HCT116 (cell line): Measurements from ENCODE around the gene FAM83F. TPM values are rescaled to one million over a fixed set of nuclear protein-coding genes. Genes with fewer than 3 reads are reported as not detected.

Experiments
- ATAC-seq: fragments of 200-7000 bp; cut with Tn5 transposase; 2 replicates; pipeline ENCODE4 v1.9.1; 2020; ENCODE audit warnings: mild to moderate bottlenecking, moderate library complexity
- BruUV-seq: library from RNA; stranded (reverse); fragments of 400-500 nt; replicated peaks from 2 replicates; lab custom pipeline; 2021; lab: Mats Ljungman, UMichigan
- CTCF ChIA-PET: fragments of 300-600 bp; sonication (Branson Sonifier 250); formaldehyde crosslinking; loops from one replicate; lab custom pipeline; 2021; ENCODE audit warnings: antibody characterized with exemption; lab: Charles Lee
- POLR2A ChIA-PET: fragments of 300-600, 350-600 bp; sonication (Branson Sonifier 250); formaldehyde crosslinking; loops from one replicate; lab custom pipeline; 2021; ENCODE audit warnings: antibody characterized with exemption; lab: Charles Lee
- RAD21 ChIA-PET, 2 experiments: fragments of 300-600 bp; sonication (Branson Sonifier 250); formaldehyde crosslinking; loops; one replicate each; lab custom pipeline; 2023; ENCODE audit warnings: low total read pairs in 2 of 2; ENCODE audit not compliant: uncharacterized antibody in 2 of 2, unreplicated experiment in 2 of 2, low non-redundant PET in 1 of 2; lab: Charles Lee
- DNase-seq: peaks from one replicate; pipeline ENCODE4 v3.0.0-alpha.2; 2010; ENCODE audit warnings: low read depth, low spot score
- H2AFZ ChIP-seq: fragments of 200-600 bp; shearing (Covaris generic), sonication (generic); 2 replicates; pipeline ENCODE4 v1.6.1; 2017; ENCODE audit warnings: low read depth, mixed run types, mixed read lengths, antibody characterized with exemption, low read length; ENCODE audit not compliant: poor library complexity, severe bottlenecking
- H3K27ac ChIP-seq: 2 replicates; pipeline ENCODE4 v1.5.1; 2012; ENCODE audit warnings: low read depth, low read length
- H3K27me3 ChIP-seq: fragments of 200-600 bp; sonication (generic); 2 replicates; pipeline ENCODE4 v1.6.1; 2016; ENCODE audit warnings: mixed run types, low read length, mixed read lengths; ENCODE audit not compliant: insufficient read depth
- H3K36me3 ChIP-seq, 2 experiments: fragments of 200-500 bp in 1 of 2; fragments of 200-600 bp in 1 of 2; sonication (Bioruptor generic) in 1 of 2; sonication (generic) in 1 of 2; 2 replicates each; pipeline versions ENCODE4 v1.5.1 to v1.6.1; 2014 to 2016; ENCODE audit warnings: low read length in 2 of 2, inconsistent platforms in 1 of 2, mixed read lengths in 1 of 2, mixed run types in 1 of 2; ENCODE audit not compliant: insufficient read depth in 2 of 2, control insufficient read depth in 1 of 2
- H3K4me1 ChIP-seq, 2 experiments: fragments of 200-600 bp in 1 of 2; sonication (generic) in 1 of 2; 2 replicates each; pipeline versions ENCODE4 v1.5.1 to v1.6.1; 2012 to 2017; ENCODE audit warnings: low read length in 2 of 2, inconsistent platforms in 1 of 2, mild to moderate bottlenecking in 1 of 2, mixed read lengths in 1 of 2, mixed run types in 1 of 2, moderate library complexity in 1 of 2; ENCODE audit not compliant: insufficient read depth in 2 of 2, control insufficient read depth in 1 of 2
- H3K4me2 ChIP-seq: fragments of 200-600 bp; sonication (generic); 2 replicates; pipeline ENCODE4 v1.6.1; 2017; ENCODE audit warnings: mixed run types, low read length, mixed read lengths
- H3K4me3 ChIP-seq, 2 experiments: fragments of 200-600 bp in 1 of 2; sonication (generic) in 1 of 2; replicated peaks in 1 of 2; 2 replicates each; pipeline ENCODE4 v1.5.1; 2011 to 2016; ENCODE audit warnings: low read length in 2 of 2, control low read depth in 1 of 2, low read depth in 1 of 2, mild to moderate bottlenecking in 1 of 2, mixed read lengths in 1 of 2, mixed run types in 1 of 2
- H3K79me2 ChIP-seq: fragments of 200-600 bp; sonication (generic); 2 replicates; pipeline ENCODE4 v1.6.1; 2017; ENCODE audit warnings: mild to moderate bottlenecking, mixed run types, low read length, moderate library complexity, mixed read lengths; ENCODE audit not compliant: insufficient read depth
- H3K9ac ChIP-seq: fragments of 200-600 bp; sonication (generic); 2 replicates; pipeline ENCODE4 v1.6.1; 2016; ENCODE audit warnings: low read length, mixed read lengths
- H3K9me2 ChIP-seq: fragments of 200-600 bp; sonication (generic), shearing (Covaris generic); 2 replicates; pipeline ENCODE4 v1.6.1; 2017; ENCODE audit warnings: mixed run types, mild to moderate bottlenecking, moderate library complexity; ENCODE audit not compliant: insufficient read depth
- H3K9me3 ChIP-seq, 2 experiments: fragments of 200-500 bp in 1 of 2; fragments of 200-600 bp in 1 of 2; sonication (Bioruptor generic) in 1 of 2; sonication (generic) in 1 of 2; 2 replicates each; pipeline ENCODE4 v1.6.1; 2014 to 2017; ENCODE audit warnings: low read length in 2 of 2, mixed read lengths in 2 of 2, inconsistent platforms in 1 of 2, low read depth in 1 of 2, mild to moderate bottlenecking in 1 of 2, mixed run types in 1 of 2, moderate library complexity in 1 of 2; ENCODE audit not compliant: control insufficient read depth in 1 of 2, insufficient read depth in 1 of 2
- H4K20me1 ChIP-seq: fragments of 200-600 bp; sonication (generic), shearing (Covaris generic); 2 replicates; pipeline ENCODE4 v1.6.1; 2017; ENCODE audit warnings: mixed run types, mild to moderate bottlenecking, moderate library complexity; ENCODE audit not compliant: insufficient read depth
- ATF3 ChIP-seq: IDR thresholded peaks from 2 replicates; pipeline ENCODE4 v1.6.1; 2012
- CBX3 ChIP-seq: IDR thresholded peaks from 2 replicates; pipeline ENCODE4 v1.6.1; 2012; ENCODE audit warnings: low read depth
- CTCF ChIP-seq, 3 experiments: fragments of 200-600 bp in 1 of 3; sonication (generic) in 1 of 3; IDR thresholded peaks in 2 of 3; conservative IDR thresholded peaks in 1 of 3; 2 replicates each; pipeline ENCODE4 v1.5.1; 2012 to 2017; ENCODE audit warnings: low read depth in 2 of 3, low read length in 2 of 3, antibody characterized with exemption in 1 of 3, borderline replicate concordance in 1 of 3, control low read depth in 1 of 3, mild to moderate bottlenecking in 1 of 3, mixed read lengths in 1 of 3, mixed run types in 1 of 3, moderate library complexity in 1 of 3; ENCODE audit not compliant: insufficient read depth in 1 of 3
- EGR1 ChIP-seq: IDR thresholded peaks from 2 replicates; pipeline ENCODE4 v1.6.1; 2012; ENCODE audit warnings: low read depth
- ELF1 ChIP-seq: IDR thresholded peaks from 2 replicates; pipeline ENCODE4 v1.6.1; 2012; ENCODE audit warnings: low read depth, borderline replicate concordance
- EZH2 ChIP-seq: fragments of 200-600 bp; sonication (generic); IDR thresholded peaks from 2 replicates; pipeline ENCODE4 v1.6.1; 2017; ENCODE audit warnings: antibody characterized with exemption, mixed run types
- EZH2phosphoT487 ChIP-seq: fragments of 200-600 bp; IDR thresholded peaks from 2 replicates; pipeline ENCODE4 v1.6.1; 2018; ENCODE audit warnings: antibody characterized with exemption, borderline replicate concordance
- FOSL1 ChIP-seq: IDR thresholded peaks from 2 replicates; pipeline ENCODE4 v1.6.1; 2012; ENCODE audit warnings: low read depth
- POLR2A ChIP-seq: IDR thresholded peaks from 2 replicates; pipeline ENCODE4 v1.7.0; 2011; ENCODE audit warnings: borderline replicate concordance; ENCODE audit not compliant: insufficient read depth, insufficient read length; ENCODE audit errors: extremely low read depth
- POLR2AphosphoS5 ChIP-seq: IDR thresholded peaks from 2 replicates; pipeline ENCODE4 v1.6.1; 2011; ENCODE audit warnings: mild to moderate bottlenecking, low read depth, low read length, moderate library complexity
- RAD21 ChIP-seq: IDR thresholded peaks from 2 replicates; pipeline ENCODE4 v1.6.1; 2012; ENCODE audit warnings: low read depth, mild to moderate bottlenecking
- REST ChIP-seq: IDR thresholded peaks from 2 replicates; pipeline ENCODE4 v1.6.1; 2012; ENCODE audit warnings: low read depth
- SIN3A ChIP-seq: IDR thresholded peaks from 2 replicates; pipeline ENCODE4 v1.6.1; 2012; ENCODE audit warnings: low read depth
- SP1 ChIP-seq: IDR thresholded peaks from 2 replicates; pipeline ENCODE4 v1.6.1; 2012; ENCODE audit warnings: low read depth
- SRF ChIP-seq: IDR thresholded peaks from 2 replicates; pipeline ENCODE4 v1.6.1; 2012; ENCODE audit warnings: low read depth
- TCF7L2 ChIP-seq: IDR thresholded peaks from 2 replicates; pipeline ENCODE4 v1.7.0; 2011; ENCODE audit warnings: borderline replicate concordance, inconsistent platforms; ENCODE audit not compliant: insufficient read depth, insufficient read length; ENCODE audit errors: extremely low read depth
- ZFX ChIP-seq: fragments of 450-650 bp; IDR thresholded peaks from 2 replicates; pipeline ENCODE4 v1.6.1; 2017
- ZNF274 ChIP-seq: fragments of 200-500 bp; sonication (Bioruptor generic); IDR thresholded peaks from 2 replicates; pipeline ENCODE4 v1.6.1; 2014; ENCODE audit warnings: mild to moderate bottlenecking, low read depth, low read length, inconsistent platforms
- intact Hi-C: fragments of 100-400 bp; cut with micrococcal nuclease; formaldehyde crosslinking; loops from 2 replicates; pipeline ENCODE4 v1.10.0; 2022
- total RNA-seq: library from RNA; stranded (reverse); gene quantifications from one replicate; pipeline ENCODE4 v1.2.1, GENCODE V29; 2021; ENCODE audit not compliant: unreplicated experiment
- TF ChIP-seq, protein P1 (sequence below): IDR thresholded peaks from 2 replicates; pipeline ENCODE4 v1.6.1; 2012

The FAM83F gene
- total RNA-seq, 1 experiment from 2014 or later, result 24.5 TPM

- H3K36me3 ChIP-seq, result no peaks in the 10 kb centered on the region
- DNase-seq, result no peak
- TF ChIP-seq EGR1 (no peak), CBX3 (no peak), EZH2phosphoT487 (no peak), POLR2AphosphoS5 (no peak), POLR2A (no peak), CTCF (IDR thresholded peaks at IDR 0.05 in 2 of 3, conservative IDR thresholded peaks at IDR 0.05 in 1 of 3; ENCODE audit: borderline replicate concordance in 1 of 3, insufficient read depth in 1 of 3, low read depth in 2 of 3, low read length in 2 of 3) (no peak), ZFX (no peak), SRF (no peak), ELF1 (no peak), ATF3 (no peak), FOSL1 (no peak), REST (no peak), EZH2 (no peak), ZNF274 (no peak), SP1 (no peak), SIN3A (no peak), RAD21 (no peak), TCF7L2 (no peak)
- TF ChIP-seq, protein P1, sequence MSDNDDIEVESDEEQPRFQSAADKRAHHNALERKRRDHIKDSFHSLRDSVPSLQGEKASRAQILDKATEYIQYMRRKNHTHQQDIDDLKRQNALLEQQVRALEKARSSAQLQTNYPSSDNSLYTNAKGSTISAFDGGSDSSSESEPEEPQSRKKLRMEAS, result no peak
- TF ChIP-seq, all 23 proteins: peak for 0
- no peaks in the 10 kb centered on the region for H3K9me3 ChIP-seq
- no peak overlapping the region for H3K4me3 ChIP-seq
- no peaks in the 10 kb centered on the region for H3K9me2 ChIP-seq
- H3K27me3 ChIP-seq, result no peaks in the 10 kb centered on the region
- H3K79me2 ChIP-seq, result no peaks in the 10 kb centered on the region
- no TSS peak for BruUV-seq
- no peaks in the 10 kb centered on the region for H4K20me1 ChIP-seq
- ChIA-PET CTCF (no interaction called here), POLR2A (interaction anchor here (2.3 kb wide), 1 partner anchor 10 kb away, joined by 6 read pairs; no protein-coding TSS in a partner anchor), RAD21 (no interaction called here)
- no peak overlapping the region for H3K27ac ChIP-seq
- peaks cover 0 to 12% of the 10 kb centered on the region in 2 experiments; a peak in 1 of 4 replicates for H3K4me1 ChIP-seq
- H3K4me2 ChIP-seq, result no peak overlapping the region
- intact Hi-C loops, result no loop called here
- no peak overlapping the region for H3K9ac ChIP-seq
- H2AFZ ChIP-seq, result no peak overlapping the region
- no peak for ATAC-seq
These were observed 59.7 kb downstream of the FAM83F start for GRCh38 chr22:40054486-40054885.
